ENCODE results near the gene TMEM18. TPM values are rescaled to one million over a fixed set of nuclear protein-coding genes. Genes with fewer than 3 reads are reported as not detected.

TMEM18 gene
- total and polyA plus RNA-seq, 2 experiments from 2014 or later: 15.0 to 41.9 TPM

GRCh38 chr2:618422-618990, 58.7 kb downstream of the TMEM18 start:
- Histone ChIP-seq H3K27ac (ENCODE audit: low read depth) (no peak overlapping the region), H3F3A (replicated peaks; ENCODE audit: low read depth) (no peaks in the 10 kb centered on the region), H3K9me2 (ENCODE audit: insufficient read depth) (no peaks in the 10 kb centered on the region), H4K20me1 (replicated peaks; ENCODE audit: insufficient read depth) (no peaks in the 10 kb centered on the region), H2AFZ (no peak overlapping the region), H3K79me2 (replicated peaks; ENCODE audit: insufficient read depth) (no peaks in the 10 kb centered on the region), H3K4me3 (no peak overlapping the region), H3K36me3 (ENCODE audit: insufficient read depth) (no peaks in the 10 kb centered on the region), H3K4me2 (no peak overlapping the region), H3K4me1 (ENCODE audit: insufficient read depth) (no peaks in the 10 kb centered on the region), H3K27me3 (ENCODE audit: insufficient read depth) (no peaks in the 10 kb centered on the region)
- ATAC-seq (no peak), DNase-seq (ENCODE audit: low spot score) (no peak)
- Mint-ChIP-seq H3K36me3 (ENCODE audit: low read depth) (no peaks in the 10 kb centered on the region), H3K9me3 (peaks cover 6% of the 10 kb centered on the region), H3K4me3 (no peak overlapping the region), H3K27ac (no peak overlapping the region), H3K4me1 (no peaks in the 10 kb centered on the region; the same call in 2 of the 3 replicates), H3K27me3 (ENCODE audit: insufficient read depth, low read depth, poor library complexity) (peaks cover 1% of the 10 kb centered on the region)
- TF ChIP-seq ZNF462 (CRISPR knock-in tag; IDR thresholded peaks at IDR 0.05) (no peak), EZH2 (IDR thresholded peaks at IDR 0.05; ENCODE audit: low read depth, unreplicated experiment) (no peak), REST (IDR thresholded peaks at IDR 0.05; ENCODE audit: unreplicated experiment) (no peak), ZNF114 (CRISPR knock-in tag; IDR thresholded peaks at IDR 0.05) (no peak), STAT1 (IDR thresholded peaks at IDR 0.05; ENCODE audit: unreplicated experiment) (no peak), EZH2phosphoT487 (IDR thresholded peaks at IDR 0.05; ENCODE audit: unreplicated experiment) (no peak), CTCF (conservative IDR thresholded peaks at IDR 0.05; ENCODE audit: low read depth in 2 of 2) (no peak), ETS1 (IDR thresholded peaks at IDR 0.05) (no peak), CREB1 (CRISPR knock-in tag; IDR thresholded peaks at IDR 0.05; ENCODE audit: low read depth) (no peak), JUNB (IDR thresholded peaks at IDR 0.05; ENCODE audit: unreplicated experiment) (no peak), POLR2AphosphoS5 (IDR thresholded peaks at IDR 0.05; ENCODE audit: low read depth) (no peak), NANOG (IDR thresholded peaks at IDR 0.05; ENCODE audit: borderline replicate concordance) (no peak), ZNF331 (CRISPR knock-in tag; IDR thresholded peaks at IDR 0.05; ENCODE audit: low read depth) (no peak)
